AG04449 (cell line): ENCODE data around the gene DDIAS.
"Not testable (repeated sequence)": the region's sequence is repeated elsewhere in the genome, so short reads cannot be mapped to it uniquely, and the experiment has no call there.

Experiments
- CTCF ChIA-PET: fragments of 350-600 bp; formaldehyde crosslinking; extraction: SDS; loops from one replicate; lab custom pipeline; 2021; ENCODE audit warnings: antibody characterized with exemption; lab: Yijun Ruan, JAX
- POLR2A ChIA-PET: fragments of 400-600, 350-600 bp; formaldehyde crosslinking; extraction: SDS; loops from one replicate; lab custom pipeline; 2020; ENCODE audit warnings: antibody characterized with exemption, inconsistent platforms; lab: Yijun Ruan, JAX
- DNase-seq: peaks from one replicate; pipeline ENCODE4 v3.0.0-alpha.2; 2010; ENCODE audit warnings: low read depth, low spot score
- H3K4me3 ChIP-seq: 2 replicates; pipeline ENCODE4 v1.5.1; 2011; ENCODE audit warnings: low read depth, mild to moderate bottlenecking, control low read depth, low read length
- CTCF ChIP-seq: IDR thresholded peaks from one replicate; pipeline ENCODE4 v1.5.1; 2011; ENCODE audit warnings: mild to moderate bottlenecking, moderate library complexity, low read length, control low read depth, inconsistent platforms; ENCODE audit not compliant: insufficient read depth; ENCODE audit errors: missing control alignments

DDIAS gene

GRCh38 chr11:82967381-82967780 is 65.8 kb downstream of the DDIAS start:
- DNase-seq = no peak
- no peak for TF ChIP-seq CTCF
- POLR2A ChIA-PET = no interaction called here
- CTCF ChIA-PET = no interaction called here
- no peak overlapping the region for H3K4me3 ChIP-seq

- no peak for TF ChIP-seq CTCF
- no peak overlapping the region for H3K4me3 ChIP-seq
- ChIA-PET CTCF (no interaction called here), POLR2A (no interaction called here)
- DNase-seq = no peak
Observed at GRCh38 chr11:82969811-82970210, 68.3 kb downstream of the DDIAS start.

GRCh38 chr11:82970507-82971083 is 69.1 kb downstream of the DDIAS start:
- DNase-seq, POLR2A ChIA-PET, H3K4me3 ChIP-seq, CTCF ChIA-PET: not testable (repeated sequence)

GRCh38 chr11:82971519-82971946 is 70.0 kb downstream of the DDIAS start:
- H3K4me3 ChIP-seq, POLR2A ChIA-PET, DNase-seq, CTCF ChIA-PET: not testable (repeated sequence)

GRCh38 chr11:82972103-82972502 is 70.6 kb downstream of the DDIAS start:
- no peak for DNase-seq
- CTCF ChIA-PET = no interaction called here
- no peak for TF ChIP-seq CTCF
- H3K4me3 ChIP-seq = no peak overlapping the region
- POLR2A ChIA-PET = no interaction called here

- ChIA-PET POLR2A (no interaction called here), CTCF (no interaction called here)
- no peak for DNase-seq
- no peak for TF ChIP-seq CTCF
- H3K4me3 ChIP-seq = no peak overlapping the region
Observed at GRCh38 chr11:82974135-82974534, 72.6 kb downstream of the DDIAS start.

GRCh38 chr11:82974851-82975250 is 73.3 kb downstream of the DDIAS start:
- no peak overlapping the region for H3K4me3 ChIP-seq
- DNase-seq = no peak
- POLR2A ChIA-PET = no interaction called here
- CTCF ChIA-PET = interaction anchor here (1.2 to 1.3 kb wide), 2 partner anchors 25 to 51 kb away, joined by 3 read pairs; no protein-coding TSS in a partner anchor
- no peak for TF ChIP-seq CTCF
